ENCODE measurements around the gene INSIG1.

GRCh38 chr7:155251831-155252230, 45.8 kb upstream of the INSIG1 start:
- TF ChIP-seq POLR2AphosphoS5 (IDR thresholded peaks at IDR 0.05) (no peak), CTCF (IDR thresholded peaks at IDR 0.05 in 8 of 11, conservative IDR thresholded peaks at IDR 0.05 in 3 of 11) (no peak), POLR2A (IDR thresholded peaks at IDR 0.05) (no peak)
